GM12873 (cell line): ENCODE results near the gene WIPF3.

Experiments
- TF ChIP-seq, protein P1 (sequence below): IDR thresholded peaks from 2 replicates; pipeline ENCODE4 v1.5.1; 2012; ENCODE audit warnings: low read depth, mild to moderate bottlenecking, moderate library complexity, low read length, control low read depth; ENCODE audit not compliant: insufficient read depth; ENCODE audit errors: missing control alignments

WIPF3 gene

DNA sequence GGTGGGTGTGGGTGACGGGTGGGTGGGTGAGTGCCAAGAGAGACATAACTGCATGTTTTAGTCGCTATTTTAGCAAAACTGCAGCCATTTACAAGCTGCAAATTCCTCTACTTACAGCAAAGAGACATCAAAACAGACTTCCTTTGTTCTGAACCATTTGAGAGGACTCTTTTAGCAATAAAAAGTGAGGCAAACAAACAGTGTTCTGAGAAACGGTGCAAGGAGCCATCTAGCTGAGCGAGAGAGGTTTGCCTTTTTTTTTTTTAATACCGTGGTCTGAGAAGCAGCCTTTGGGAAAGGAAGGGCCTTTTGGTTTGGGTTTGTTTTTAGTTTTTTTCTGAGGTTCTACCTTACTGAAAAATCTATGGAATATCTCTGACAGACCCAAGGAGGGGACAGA is 120.4 kb downstream of the WIPF3 start:
- TF ChIP-seq, protein P1, sequence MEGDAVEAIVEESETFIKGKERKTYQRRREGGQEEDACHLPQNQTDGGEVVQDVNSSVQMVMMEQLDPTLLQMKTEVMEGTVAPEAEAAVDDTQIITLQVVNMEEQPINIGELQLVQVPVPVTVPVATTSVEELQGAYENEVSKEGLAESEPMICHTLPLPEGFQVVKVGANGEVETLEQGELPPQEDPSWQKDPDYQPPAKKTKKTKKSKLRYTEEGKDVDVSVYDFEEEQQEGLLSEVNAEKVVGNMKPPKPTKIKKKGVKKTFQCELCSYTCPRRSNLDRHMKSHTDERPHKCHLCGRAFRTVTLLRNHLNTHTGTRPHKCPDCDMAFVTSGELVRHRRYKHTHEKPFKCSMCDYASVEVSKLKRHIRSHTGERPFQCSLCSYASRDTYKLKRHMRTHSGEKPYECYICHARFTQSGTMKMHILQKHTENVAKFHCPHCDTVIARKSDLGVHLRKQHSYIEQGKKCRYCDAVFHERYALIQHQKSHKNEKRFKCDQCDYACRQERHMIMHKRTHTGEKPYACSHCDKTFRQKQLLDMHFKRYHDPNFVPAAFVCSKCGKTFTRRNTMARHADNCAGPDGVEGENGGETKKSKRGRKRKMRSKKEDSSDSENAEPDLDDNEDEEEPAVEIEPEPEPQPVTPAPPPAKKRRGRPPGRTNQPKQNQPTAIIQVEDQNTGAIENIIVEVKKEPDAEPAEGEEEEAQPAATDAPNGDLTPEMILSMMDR = no peak

DNA sequence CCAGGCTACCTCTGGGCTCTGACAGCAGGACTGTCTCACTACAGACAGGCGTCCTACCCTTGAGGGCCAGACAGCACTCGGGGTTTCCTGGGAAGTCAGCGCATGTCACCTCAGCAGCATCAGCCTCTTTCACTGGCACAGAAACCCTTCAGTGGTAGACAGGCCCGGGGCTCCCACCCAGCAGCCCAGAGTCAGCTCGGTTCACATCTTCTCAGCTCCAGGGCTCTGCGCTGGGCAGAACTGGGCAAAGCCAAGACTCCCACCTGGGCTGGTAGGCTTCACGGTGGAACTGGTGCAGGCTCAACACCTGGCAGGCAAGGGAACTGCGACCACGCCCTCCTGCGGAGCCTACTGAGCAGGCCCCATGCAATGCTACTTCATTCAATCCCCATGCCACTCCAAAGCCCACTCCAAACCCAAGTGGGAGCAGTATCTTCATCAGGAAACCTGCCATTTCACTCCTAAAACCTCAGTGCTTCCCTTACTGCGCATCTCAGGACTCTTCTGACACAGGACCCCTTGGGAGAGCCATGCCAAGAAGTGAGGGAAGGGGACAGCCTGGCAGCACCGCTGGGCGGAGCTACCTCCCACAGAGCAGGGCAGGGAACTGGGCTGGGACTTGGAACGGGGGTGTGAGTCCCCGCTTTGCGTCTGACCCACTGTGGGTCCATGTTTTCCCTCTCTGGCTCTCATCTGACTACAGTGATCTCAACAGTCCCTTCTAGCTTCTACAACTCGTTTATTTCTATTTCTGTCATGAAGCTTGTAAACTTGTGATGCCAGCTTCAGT is 122.9 kb downstream of the WIPF3 start:
- TF ChIP-seq, protein P1 = no peak

- TF ChIP-seq, protein P1 = no peak
These were observed 128.8 kb downstream of the WIPF3 start for GRCh38 chr7:29935111-29935510.

DNA sequence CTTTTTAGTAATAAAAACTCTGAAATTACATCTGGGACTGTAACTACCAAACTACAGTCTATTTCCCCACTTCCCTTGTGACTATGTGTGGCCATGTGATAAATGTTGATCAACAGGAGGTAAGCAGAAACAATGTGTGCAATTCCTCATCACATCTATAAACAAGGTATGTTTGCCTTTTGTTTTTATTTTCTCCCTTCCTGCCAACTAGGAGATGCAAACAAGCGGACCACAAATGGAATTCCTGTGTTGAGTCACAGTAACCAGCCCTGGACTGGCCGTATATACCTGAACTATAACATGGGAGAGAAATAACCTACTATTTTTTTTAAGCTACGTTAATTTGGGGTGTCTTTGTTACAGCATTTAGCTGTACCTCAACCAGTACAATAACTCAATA is 130.8 kb downstream of the WIPF3 start:
- TF ChIP-seq, protein P1 = no peak

- TF ChIP-seq, protein P1 = no peak
These were observed 133.9 kb downstream of the WIPF3 start for GRCh38 chr7:29940199-29940598.

DNA sequence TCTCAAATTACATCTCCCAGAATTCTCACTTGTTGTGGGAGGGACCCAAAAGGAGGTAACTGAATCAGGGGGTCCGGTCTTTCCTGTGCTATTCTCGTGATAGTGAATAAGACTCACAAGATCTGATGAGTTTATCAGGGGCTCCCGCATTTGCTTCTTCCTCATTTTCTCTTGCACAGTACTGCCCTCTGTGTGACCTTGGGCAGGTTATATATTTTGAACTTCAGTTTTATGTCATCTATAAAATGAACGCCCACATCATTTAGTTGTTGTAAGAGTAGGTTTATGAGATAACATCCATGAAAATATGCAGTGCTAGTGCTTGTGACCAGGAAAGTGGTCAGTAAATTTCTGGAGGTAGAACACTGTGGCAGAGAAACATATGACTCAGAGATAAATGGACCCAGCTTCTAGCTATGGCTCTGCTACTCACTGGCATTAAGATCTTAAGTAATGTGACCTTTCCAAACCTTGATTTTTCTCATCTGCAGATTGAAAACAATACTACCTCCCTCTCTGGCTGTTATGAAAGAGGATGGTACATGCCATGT is 139.0 kb downstream of the WIPF3 start:
- TF ChIP-seq, protein P1 = no peak

GRCh38 chr7:29946428-29947186 is 140.3 kb downstream of the WIPF3 start:
- TF ChIP-seq, protein P1 = peak; percentile 41
